ENCODE measurements around the gene RHEB. TPM values are rescaled to one million over a fixed set of nuclear protein-coding genes. Genes with fewer than 3 reads are reported as not detected.

The RHEB gene
- total RNA-seq, 1 donor from 2014 or later, result 225 TPM

GRCh38 chr7:151459726-151460473 lies 59.8 kb downstream of the RHEB start:
- no peaks in the 10 kb centered on the region for H3K36me3 ChIP-seq
- H3K27ac Mint-ChIP-seq, result peak overlapping the region; percentile 87
- peaks cover 19% of the 10 kb centered on the region for H3K4me1 ChIP-seq
- H3K27me3 ChIP-seq, result no peaks in the 10 kb centered on the region
- H3K9me3 Mint-ChIP-seq, result peaks cover 35% of the 10 kb centered on the region
- peaks cover 3% of the 10 kb centered on the region for H3K9me3 ChIP-seq (ENCODE audit: low read depth)
- peak; percentile 57 for DNase-seq (ENCODE audit: low spot score)
- no peak overlapping the region for H2AFZ ChIP-seq (replicated peaks)
- no peak overlapping the region for H3K9ac ChIP-seq
- no peak overlapping the region for H3K4me3 ChIP-seq
- peaks cover 25% of the 10 kb centered on the region for H3K4me1 Mint-ChIP-seq
- peaks cover 29% of the 10 kb centered on the region for H3K36me3 Mint-ChIP-seq
- peak overlapping the region; percentile 73 for H3K4me3 Mint-ChIP-seq
- peak overlapping the region; percentile 50 for H3K4me2 ChIP-seq
- H3F3A ChIP-seq (ENCODE audit: low read depth), result peaks cover 24% of the 10 kb centered on the region
- TF ChIP-seq EZH2phosphoT487 (IDR thresholded peaks at IDR 0.05) (no peak), EZH2 (IDR thresholded peaks at IDR 0.05) (no peak)
- TF ChIP-seq, protein P1, sequence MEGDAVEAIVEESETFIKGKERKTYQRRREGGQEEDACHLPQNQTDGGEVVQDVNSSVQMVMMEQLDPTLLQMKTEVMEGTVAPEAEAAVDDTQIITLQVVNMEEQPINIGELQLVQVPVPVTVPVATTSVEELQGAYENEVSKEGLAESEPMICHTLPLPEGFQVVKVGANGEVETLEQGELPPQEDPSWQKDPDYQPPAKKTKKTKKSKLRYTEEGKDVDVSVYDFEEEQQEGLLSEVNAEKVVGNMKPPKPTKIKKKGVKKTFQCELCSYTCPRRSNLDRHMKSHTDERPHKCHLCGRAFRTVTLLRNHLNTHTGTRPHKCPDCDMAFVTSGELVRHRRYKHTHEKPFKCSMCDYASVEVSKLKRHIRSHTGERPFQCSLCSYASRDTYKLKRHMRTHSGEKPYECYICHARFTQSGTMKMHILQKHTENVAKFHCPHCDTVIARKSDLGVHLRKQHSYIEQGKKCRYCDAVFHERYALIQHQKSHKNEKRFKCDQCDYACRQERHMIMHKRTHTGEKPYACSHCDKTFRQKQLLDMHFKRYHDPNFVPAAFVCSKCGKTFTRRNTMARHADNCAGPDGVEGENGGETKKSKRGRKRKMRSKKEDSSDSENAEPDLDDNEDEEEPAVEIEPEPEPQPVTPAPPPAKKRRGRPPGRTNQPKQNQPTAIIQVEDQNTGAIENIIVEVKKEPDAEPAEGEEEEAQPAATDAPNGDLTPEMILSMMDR (IDR thresholded peaks at IDR 0.05), result peak; percentile 3
- H3K27me3 Mint-ChIP-seq (ENCODE audit: insufficient read depth, low read depth), result peaks cover 15% of the 10 kb centered on the region
- H4K20me1 ChIP-seq (ENCODE audit: low read depth), result no peaks in the 10 kb centered on the region
- no peaks in the 10 kb centered on the region for H3K79me2 ChIP-seq (ENCODE audit: low read depth)
- no peak overlapping the region for H3K27ac ChIP-seq

- no peak for DNase-seq (ENCODE audit: low spot score)
- Histone ChIP-seq H3K79me2 (ENCODE audit: low read depth) (no peaks in the 10 kb centered on the region), H3K4me3 (no peak overlapping the region), H3K36me3 (no peaks in the 10 kb centered on the region), H2AFZ (replicated peaks) (no peak overlapping the region), H3K27me3 (no peaks in the 10 kb centered on the region), H3F3A (ENCODE audit: low read depth) (peaks cover 16% of the 10 kb centered on the region), H4K20me1 (ENCODE audit: low read depth) (no peaks in the 10 kb centered on the region), H3K9me3 (ENCODE audit: low read depth) (no peaks in the 10 kb centered on the region), H3K27ac (no peak overlapping the region), H3K4me2 (no peak overlapping the region), H3K4me1 (peaks cover 25% of the 10 kb centered on the region), H3K9ac (no peak overlapping the region)
- Mint-ChIP-seq H3K4me3 (peak overlapping the region; percentile 19), H3K27ac (no peak overlapping the region), H3K9me3 (peaks cover 17% of the 10 kb centered on the region), H3K36me3 (peaks cover 9% of the 10 kb centered on the region), H3K27me3 (ENCODE audit: insufficient read depth, low read depth) (peaks cover 10% of the 10 kb centered on the region), H3K4me1 (peaks cover 33% of the 10 kb centered on the region)
- TF ChIP-seq, protein P1 (IDR thresholded peaks at IDR 0.05), result no peak
- no peak for TF ChIP-seq EZH2phosphoT487 (IDR thresholded peaks at IDR 0.05)
- TF ChIP-seq EZH2 (IDR thresholded peaks at IDR 0.05), result no peak
Observed at GRCh38 chr7:151457534-151457933, 62.2 kb downstream of the RHEB start.

DNA sequence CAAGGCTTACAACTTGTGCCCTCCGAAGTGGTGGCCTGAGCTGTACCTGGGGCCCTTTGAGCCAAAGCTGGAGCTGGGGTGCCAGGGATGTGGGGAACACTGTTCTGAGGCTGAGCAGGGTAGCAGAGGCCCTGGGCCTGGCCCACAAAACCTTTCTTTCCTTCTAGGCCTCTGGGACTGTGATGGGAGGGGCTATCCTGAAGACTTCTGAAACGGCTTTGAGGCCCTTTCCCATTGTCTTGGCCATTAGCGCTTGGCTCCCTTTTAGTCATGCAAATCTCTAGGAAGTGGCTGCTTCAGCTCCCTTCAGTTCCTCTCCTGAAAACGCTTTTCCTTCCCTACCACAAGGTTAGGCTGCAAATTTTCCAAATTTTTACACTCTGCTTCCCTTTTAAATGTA lies 62.9 kb downstream of the RHEB start:
- H3K4me3 ChIP-seq, result no peak overlapping the region
- H3K36me3 ChIP-seq, result no peaks in the 10 kb centered on the region
- no peaks in the 10 kb centered on the region for H3K27me3 ChIP-seq
- H3K4me2 ChIP-seq, result no peak overlapping the region
- Mint-ChIP-seq H3K4me1 (peaks cover 36% of the 10 kb centered on the region), H3K27me3 (ENCODE audit: insufficient read depth, low read depth) (peaks cover 9% of the 10 kb centered on the region), H3K36me3 (peaks cover 4% of the 10 kb centered on the region), H3K4me3 (no peak overlapping the region), H3K27ac (no peak overlapping the region), H3K9me3 (peaks cover 12% of the 10 kb centered on the region)
- H2AFZ ChIP-seq (replicated peaks), result no peak overlapping the region
- no peaks in the 10 kb centered on the region for H4K20me1 ChIP-seq (ENCODE audit: low read depth)
- H3K27ac ChIP-seq, result no peak overlapping the region
- DNase-seq (ENCODE audit: low spot score), result peak; percentile 57
- no peaks in the 10 kb centered on the region for H3K9me3 ChIP-seq (ENCODE audit: low read depth)
- H3K79me2 ChIP-seq (ENCODE audit: low read depth), result no peaks in the 10 kb centered on the region
- TF ChIP-seq, protein P1 (IDR thresholded peaks at IDR 0.05), result no peak
- no peak for TF ChIP-seq EZH2phosphoT487 (IDR thresholded peaks at IDR 0.05)
- TF ChIP-seq EZH2 (IDR thresholded peaks at IDR 0.05), result no peak
- no peak overlapping the region for H3K9ac ChIP-seq
- H3K4me1 ChIP-seq, result peaks cover 25% of the 10 kb centered on the region
- H3F3A ChIP-seq (ENCODE audit: low read depth), result peaks cover 12% of the 10 kb centered on the region
